Measurements from ENCODE around the gene COA7.

The COA7 gene

DNA sequence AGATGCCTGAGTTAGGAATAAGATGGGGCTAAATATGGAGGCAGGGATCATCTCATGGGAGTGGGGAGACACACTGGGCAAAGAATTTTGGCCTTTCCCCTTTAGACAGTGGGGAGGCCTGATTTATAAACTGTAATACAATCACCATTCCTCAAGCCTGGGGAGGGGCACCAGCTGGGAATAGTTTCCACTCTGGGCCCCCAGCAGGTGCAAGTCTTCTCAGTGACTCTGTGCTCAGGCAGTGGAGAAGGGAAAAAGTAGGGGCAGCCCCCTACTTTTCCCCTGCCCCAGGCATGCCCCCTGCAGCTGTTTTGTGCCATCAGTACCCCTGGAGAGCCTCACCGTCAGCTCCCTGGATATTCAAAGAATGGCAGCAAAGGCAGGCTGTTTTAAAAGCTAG, 19.1 kb downstream of the COA7 start:
- no peaks in the 10 kb centered on the region for H3K27me3 ChIP-seq (replicated peaks; ENCODE audit: control insufficient read depth, insufficient read depth, low read length)
- peaks cover 20% of the 10 kb centered on the region for H3K4me1 ChIP-seq (ENCODE audit: control insufficient read depth, insufficient read depth, low read length)
- no peak for DNase-seq (ENCODE audit: low read depth)
- H3K4me3 ChIP-seq (ENCODE audit: low read length) = no peak overlapping the region
- H3K36me3 ChIP-seq (ENCODE audit: control insufficient read depth, insufficient read depth, low read length, severe bottlenecking) = no peaks in the 10 kb centered on the region
- no peak overlapping the region for H3K9ac ChIP-seq (ENCODE audit: low read length)
- no peaks in the 10 kb centered on the region for H3K9me3 ChIP-seq (ENCODE audit: control insufficient read depth, low read length)

DNA sequence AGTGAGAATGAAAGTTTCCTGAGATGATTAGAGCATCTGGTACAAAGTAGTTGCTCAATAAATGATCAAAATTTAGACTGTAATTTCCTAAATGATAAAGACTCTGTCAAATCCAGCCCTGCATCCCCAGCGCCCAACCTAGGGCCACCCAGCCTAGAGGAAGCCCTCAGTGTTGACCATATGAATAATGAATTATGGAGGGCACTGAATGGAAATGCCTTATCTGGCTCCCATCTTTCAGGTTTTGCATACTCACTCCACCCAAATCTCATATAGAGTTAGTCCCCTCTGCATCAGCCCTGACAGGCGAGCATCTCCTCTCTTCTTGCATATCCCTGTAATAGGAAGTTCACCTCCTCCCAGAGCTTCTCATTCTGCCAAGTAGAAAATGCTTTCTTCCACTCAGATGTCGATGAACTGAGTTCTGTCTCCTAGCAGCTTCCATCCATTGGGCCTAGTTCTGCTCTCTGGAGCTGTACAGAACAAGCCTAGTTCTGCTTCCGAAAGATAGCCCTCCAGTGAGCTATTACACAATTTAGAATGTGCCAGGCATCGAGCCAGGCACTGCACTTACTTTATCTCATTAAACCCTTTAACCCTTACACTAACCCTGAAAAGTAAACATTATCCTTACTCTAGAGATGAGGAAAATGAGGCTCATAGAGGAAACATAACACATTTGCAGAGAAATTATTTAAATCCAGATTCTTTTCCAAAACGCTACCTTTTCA, 20.9 kb downstream of the COA7 start:
- Histone ChIP-seq H3K9ac (ENCODE audit: low read length) (no peak overlapping the region), H3K9me3 (ENCODE audit: control insufficient read depth, low read length) (no peaks in the 10 kb centered on the region), H3K27me3 (replicated peaks; ENCODE audit: control insufficient read depth, insufficient read depth, low read length) (no peaks in the 10 kb centered on the region), H3K4me1 (ENCODE audit: control insufficient read depth, insufficient read depth, low read length) (peaks cover 24% of the 10 kb centered on the region), H3K36me3 (ENCODE audit: control insufficient read depth, insufficient read depth, low read length, severe bottlenecking) (no peaks in the 10 kb centered on the region), H3K4me3 (ENCODE audit: low read length) (no peak overlapping the region)
- DNase-seq (ENCODE audit: low read depth) = no peak

DNA sequence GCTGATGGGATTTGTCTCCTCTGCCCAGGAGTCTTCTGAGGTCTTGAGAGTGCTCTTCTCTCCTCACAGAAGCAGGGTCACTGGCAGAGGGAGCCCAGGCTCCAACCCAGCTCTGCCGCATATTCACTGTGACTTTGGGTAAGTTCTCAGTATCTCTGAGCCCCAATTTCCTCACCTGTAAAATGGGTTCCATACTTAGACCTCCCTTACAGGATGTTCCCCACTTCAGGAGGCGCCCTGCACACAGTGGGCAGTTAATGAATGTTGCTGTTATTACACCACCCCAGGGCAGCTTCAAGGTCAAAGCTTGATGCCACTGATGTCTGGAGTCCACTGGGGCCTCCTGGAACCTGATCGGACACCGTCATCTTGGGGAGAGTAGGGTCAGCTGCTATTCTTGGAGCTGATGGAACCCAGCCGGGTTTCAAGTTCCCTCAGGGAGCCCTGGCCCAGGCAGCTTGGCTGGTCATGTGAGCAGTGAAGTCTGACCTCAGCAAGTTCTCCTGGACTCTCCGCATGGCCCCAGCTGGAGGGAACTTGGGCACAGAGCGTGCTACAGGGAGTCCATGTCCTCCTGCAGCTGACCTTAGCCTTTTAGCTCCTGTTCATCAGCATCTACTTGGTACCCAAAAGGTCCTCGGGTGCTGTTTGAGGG, 21.8 kb downstream of the COA7 start:
- Histone ChIP-seq H3K27me3 (replicated peaks; ENCODE audit: control insufficient read depth, insufficient read depth, low read length) (no peaks in the 10 kb centered on the region), H3K9me3 (ENCODE audit: control insufficient read depth, low read length) (no peaks in the 10 kb centered on the region), H3K9ac (ENCODE audit: low read length) (no peak overlapping the region), H3K4me3 (ENCODE audit: low read length) (no peak overlapping the region), H3K4me1 (ENCODE audit: control insufficient read depth, insufficient read depth, low read length) (peaks cover 24% of the 10 kb centered on the region), H3K36me3 (ENCODE audit: control insufficient read depth, insufficient read depth, low read length, severe bottlenecking) (no peaks in the 10 kb centered on the region)
- no peak for DNase-seq (ENCODE audit: low read depth)

DNA sequence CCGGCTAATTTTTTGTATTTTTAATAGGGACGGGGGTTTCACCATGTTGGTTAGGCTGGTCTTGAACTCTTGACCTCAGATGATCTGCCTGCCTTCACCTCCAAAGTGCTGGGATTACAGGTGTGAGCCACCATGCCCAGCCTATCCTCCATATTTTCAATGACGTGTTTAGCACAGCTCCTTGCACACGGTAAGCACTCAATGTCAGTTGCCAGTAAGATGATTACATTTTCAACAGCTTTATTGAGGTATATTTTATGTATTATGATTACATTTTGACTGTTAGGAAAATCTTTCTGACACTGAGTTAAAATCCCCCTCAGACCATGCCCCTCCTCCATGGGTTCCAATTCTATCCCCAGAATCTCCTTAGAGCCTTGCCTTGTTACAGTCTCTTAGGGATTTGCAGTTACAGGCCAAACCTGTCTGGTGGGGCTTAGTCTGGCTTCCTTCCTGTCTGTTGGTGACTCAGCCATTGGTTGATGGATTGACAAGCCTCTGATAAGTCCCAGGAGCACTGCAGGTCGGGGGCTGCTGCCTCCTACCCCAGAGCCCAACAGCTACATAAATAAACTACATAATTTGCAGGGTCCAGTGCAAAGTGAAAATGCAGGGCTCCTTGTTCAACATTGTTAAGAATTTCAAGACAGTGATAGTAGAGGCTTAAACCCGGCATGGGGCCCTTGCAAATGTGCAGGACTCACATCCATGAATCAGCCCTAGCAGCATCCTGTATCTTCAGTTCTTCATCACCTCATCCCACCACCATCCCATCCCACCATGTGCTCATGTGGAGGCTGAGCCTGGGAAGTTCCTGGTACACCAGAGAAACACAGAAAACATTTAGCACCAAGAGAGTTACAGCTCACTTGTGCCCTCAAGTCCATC, 23.4 kb downstream of the COA7 start:
- Histone ChIP-seq H3K9ac (ENCODE audit: low read length) (no peak overlapping the region), H3K9me3 (ENCODE audit: control insufficient read depth, low read length) (no peaks in the 10 kb centered on the region), H3K36me3 (ENCODE audit: control insufficient read depth, insufficient read depth, low read length, severe bottlenecking) (no peaks in the 10 kb centered on the region), H3K4me1 (ENCODE audit: control insufficient read depth, insufficient read depth, low read length) (peaks cover 31% of the 10 kb centered on the region), H3K27me3 (replicated peaks; ENCODE audit: control insufficient read depth, insufficient read depth, low read length) (no peaks in the 10 kb centered on the region), H3K4me3 (ENCODE audit: low read length) (no peak overlapping the region)
- no peak for DNase-seq (ENCODE audit: low read depth)

DNA sequence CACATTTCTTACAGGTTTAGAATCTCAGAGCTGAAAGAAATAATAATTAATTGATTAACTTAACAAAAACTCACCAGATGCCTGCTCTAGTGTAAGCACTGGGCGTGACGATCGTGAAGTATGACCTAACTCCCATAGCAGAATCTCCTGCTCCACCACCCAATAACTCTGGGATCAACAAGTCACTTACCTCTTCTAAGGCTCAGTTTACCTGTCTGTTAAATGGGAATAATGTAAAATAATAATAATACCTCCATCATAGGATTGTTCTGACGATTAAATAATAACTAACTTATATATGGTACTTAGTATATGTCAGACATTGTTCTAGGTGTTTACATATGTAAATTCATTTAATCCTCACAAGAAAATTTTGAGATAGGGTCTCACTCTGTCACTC, 24.6 kb downstream of the COA7 start:
- Histone ChIP-seq H3K9ac (ENCODE audit: low read length) (no peak overlapping the region), H3K36me3 (ENCODE audit: control insufficient read depth, insufficient read depth, low read length, severe bottlenecking) (no peaks in the 10 kb centered on the region), H3K4me1 (ENCODE audit: control insufficient read depth, insufficient read depth, low read length) (peaks cover 42% of the 10 kb centered on the region), H3K27me3 (replicated peaks; ENCODE audit: control insufficient read depth, insufficient read depth, low read length) (no peaks in the 10 kb centered on the region), H3K4me3 (ENCODE audit: low read length) (no peak overlapping the region), H3K9me3 (ENCODE audit: control insufficient read depth, low read length) (no peaks in the 10 kb centered on the region)
- no peak for DNase-seq (ENCODE audit: low read depth)

DNA sequence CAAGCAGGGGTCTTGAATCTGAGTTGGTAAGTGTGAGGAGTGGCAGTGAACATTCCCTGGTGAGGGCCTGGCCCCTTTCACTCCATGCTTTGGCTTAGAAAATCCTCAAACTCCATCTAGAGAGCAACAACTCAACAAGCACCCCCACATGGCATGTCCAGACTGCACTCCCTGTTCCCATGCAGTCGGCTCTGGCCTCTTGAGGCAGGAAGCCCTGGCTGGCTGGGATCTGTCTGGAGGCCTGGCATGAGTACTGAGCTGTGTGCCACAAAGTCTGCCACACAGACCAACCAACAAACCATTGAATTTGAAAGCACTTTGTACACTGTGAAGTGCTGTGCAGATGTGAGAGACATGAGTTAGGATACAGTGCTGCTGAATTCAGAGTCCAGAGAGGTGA, 25.2 kb downstream of the COA7 start:
- Histone ChIP-seq H3K36me3 (ENCODE audit: control insufficient read depth, insufficient read depth, low read length, severe bottlenecking) (no peaks in the 10 kb centered on the region), H3K4me1 (ENCODE audit: control insufficient read depth, insufficient read depth, low read length) (peaks cover 47% of the 10 kb centered on the region), H3K27me3 (replicated peaks; ENCODE audit: control insufficient read depth, insufficient read depth, low read length) (no peaks in the 10 kb centered on the region), H3K9me3 (ENCODE audit: control insufficient read depth, low read length) (no peaks in the 10 kb centered on the region), H3K4me3 (ENCODE audit: low read length) (no peak overlapping the region), H3K9ac (ENCODE audit: low read length) (no peak overlapping the region)
- DNase-seq (ENCODE audit: low read depth) = no peak

DNA sequence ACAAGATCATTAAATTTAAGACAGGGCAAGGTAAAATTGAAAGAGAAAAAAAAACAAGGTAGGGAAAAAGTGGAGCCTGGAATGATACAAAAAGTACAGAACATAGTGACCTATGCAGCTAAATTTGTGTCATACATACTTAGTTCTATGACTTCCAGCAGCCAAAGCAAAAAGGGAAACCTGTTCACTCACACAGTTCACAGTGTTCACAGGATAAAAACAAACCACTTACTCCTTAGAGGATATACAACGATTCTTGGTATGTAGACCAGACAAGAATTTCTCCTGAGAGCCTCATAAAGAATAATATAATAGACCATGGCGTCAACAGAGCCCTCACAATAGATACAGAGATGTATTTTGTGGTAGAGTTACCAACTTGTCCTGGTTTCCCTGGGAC, 27.5 kb downstream of the COA7 start:
- no peaks in the 10 kb centered on the region for H3K9me3 ChIP-seq (ENCODE audit: control insufficient read depth, low read length)
- DNase-seq (ENCODE audit: low read depth) = peak; percentile 17
- H3K27me3 ChIP-seq (replicated peaks; ENCODE audit: control insufficient read depth, insufficient read depth, low read length) = no peaks in the 10 kb centered on the region
- H3K4me1 ChIP-seq (ENCODE audit: control insufficient read depth, insufficient read depth, low read length) = peaks cover 38% of the 10 kb centered on the region
- no peak overlapping the region for H3K4me3 ChIP-seq (ENCODE audit: low read length)
- H3K9ac ChIP-seq (ENCODE audit: low read length) = peak overlapping the region; percentile 43
- no peaks in the 10 kb centered on the region for H3K36me3 ChIP-seq (ENCODE audit: control insufficient read depth, insufficient read depth, low read length, severe bottlenecking)

DNA sequence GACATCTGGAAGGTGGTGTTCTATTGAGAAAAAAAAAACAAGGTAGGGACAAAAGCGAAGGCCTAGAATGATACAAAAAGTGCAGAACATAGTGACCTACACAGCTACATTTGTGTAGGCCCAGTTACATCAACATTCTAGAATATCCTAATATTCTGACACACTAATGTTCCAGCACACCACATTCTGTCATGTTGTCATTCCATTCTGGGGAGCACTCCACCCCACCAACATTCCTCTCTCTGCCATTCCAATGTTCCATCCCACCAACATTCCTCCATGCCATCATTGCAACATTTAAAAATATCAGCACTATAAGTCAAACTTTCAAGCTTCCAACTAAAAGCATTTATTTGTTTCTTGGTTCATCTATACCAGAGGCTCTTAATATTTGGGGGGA, 28.5 kb downstream of the COA7 start:
- Histone ChIP-seq H3K36me3 (ENCODE audit: control insufficient read depth, insufficient read depth, low read length, severe bottlenecking) (no peaks in the 10 kb centered on the region), H3K27me3 (replicated peaks; ENCODE audit: control insufficient read depth, insufficient read depth, low read length) (no peaks in the 10 kb centered on the region), H3K9me3 (ENCODE audit: control insufficient read depth, low read length) (no peaks in the 10 kb centered on the region), H3K4me1 (ENCODE audit: control insufficient read depth, insufficient read depth, low read length) (peaks cover 47% of the 10 kb centered on the region), H3K4me3 (ENCODE audit: low read length) (peak overlapping the region; percentile 29), H3K9ac (ENCODE audit: low read length) (peak overlapping the region; percentile 43)
- peak; percentile 83 for DNase-seq (ENCODE audit: low read depth)

DNA sequence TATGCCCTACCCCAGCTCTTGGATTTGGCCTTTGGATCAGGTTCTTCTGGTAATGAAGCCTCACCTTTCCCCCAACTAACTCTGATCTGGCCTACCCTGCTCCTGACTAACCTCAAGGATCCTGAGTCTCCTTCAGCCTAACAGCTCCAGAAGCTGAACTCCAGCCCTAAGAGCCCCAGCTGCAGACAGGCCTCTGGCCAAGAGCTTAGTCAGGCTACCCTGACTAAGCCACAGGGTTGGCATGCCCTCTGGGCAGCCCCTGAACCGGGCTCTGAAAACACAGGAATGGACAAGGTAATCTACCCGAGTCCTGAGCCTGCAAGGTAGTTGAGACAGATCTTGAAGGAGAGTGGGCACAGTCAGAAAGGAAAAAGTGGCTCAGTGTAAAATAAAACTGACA, 29.4 kb downstream of the COA7 start:
- Histone ChIP-seq H3K36me3 (ENCODE audit: control insufficient read depth, insufficient read depth, low read length, severe bottlenecking) (no peaks in the 10 kb centered on the region), H3K9me3 (ENCODE audit: control insufficient read depth, low read length) (no peaks in the 10 kb centered on the region)
- peak; percentile 54 for DNase-seq (ENCODE audit: low read depth)

DNA sequence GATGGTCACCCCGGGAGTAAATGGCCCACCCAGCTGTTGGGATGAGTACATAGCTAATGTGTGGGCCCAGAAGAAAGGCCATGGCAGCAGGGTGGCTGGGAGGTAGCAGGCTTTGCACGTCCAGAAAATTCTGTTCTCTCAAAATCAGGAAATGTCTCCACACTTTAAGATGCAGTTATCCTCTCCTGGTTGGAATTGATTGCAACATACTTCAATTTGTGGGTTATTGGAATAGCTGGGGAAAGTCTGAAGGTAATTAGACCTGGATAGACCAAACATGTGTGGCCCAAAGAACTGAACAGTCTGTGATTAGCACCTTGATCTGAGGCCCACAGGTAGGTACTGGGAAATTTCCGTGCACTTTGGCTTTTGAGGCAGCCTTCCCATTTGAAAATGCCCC, 30.2 kb downstream of the COA7 start:
- Histone ChIP-seq H3K4me3 (ENCODE audit: low read length) (no peak overlapping the region), H3K9me3 (ENCODE audit: control insufficient read depth, low read length) (no peaks in the 10 kb centered on the region), H3K9ac (ENCODE audit: low read length) (no peak overlapping the region), H3K27me3 (replicated peaks; ENCODE audit: control insufficient read depth, insufficient read depth, low read length) (no peaks in the 10 kb centered on the region), H3K4me1 (ENCODE audit: control insufficient read depth, insufficient read depth, low read length) (peaks cover 54% of the 10 kb centered on the region), H3K36me3 (ENCODE audit: control insufficient read depth, insufficient read depth, low read length, severe bottlenecking) (no peaks in the 10 kb centered on the region)
- no peak for DNase-seq (ENCODE audit: low read depth)

More for the DNA sequence above, 29.4 kb downstream of the COA7 start:
- Histone ChIP-seq H3K4me1 (ENCODE audit: control insufficient read depth, insufficient read depth, low read length) (peaks cover 48% of the 10 kb centered on the region), H3K4me3 (ENCODE audit: low read length) (no peak overlapping the region), H3K9ac (ENCODE audit: low read length) (peak overlapping the region; percentile 47), H3K27me3 (replicated peaks; ENCODE audit: control insufficient read depth, insufficient read depth, low read length) (no peaks in the 10 kb centered on the region)

DNA sequence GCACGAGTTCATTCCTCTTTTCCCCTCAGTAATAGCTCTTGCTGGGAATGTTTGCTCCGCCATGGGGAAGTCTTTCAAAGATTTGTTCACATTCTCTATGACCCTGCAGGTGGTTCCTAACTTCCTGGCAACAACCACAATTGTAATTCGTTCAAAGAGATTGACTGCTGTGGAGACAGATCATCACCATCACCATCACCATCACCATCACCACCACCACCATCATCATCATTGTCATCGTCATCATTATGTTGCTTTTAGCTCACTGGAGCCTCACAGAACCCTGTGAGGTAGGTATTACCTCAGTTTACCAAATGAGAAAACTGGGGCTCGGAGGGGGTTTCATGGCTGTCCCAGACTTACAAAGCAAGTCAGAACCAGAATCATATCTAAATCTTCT, 30.9 kb downstream of the COA7 start:
- H3K9ac ChIP-seq (ENCODE audit: low read length) = no peak overlapping the region
- no peaks in the 10 kb centered on the region for H3K9me3 ChIP-seq (ENCODE audit: control insufficient read depth, low read length)
- H3K36me3 ChIP-seq (ENCODE audit: control insufficient read depth, insufficient read depth, low read length, severe bottlenecking) = no peaks in the 10 kb centered on the region
- DNase-seq (ENCODE audit: low read depth) = no peak
- peaks cover 53% of the 10 kb centered on the region for H3K4me1 ChIP-seq (ENCODE audit: control insufficient read depth, insufficient read depth, low read length)
- H3K4me3 ChIP-seq (ENCODE audit: low read length) = no peak overlapping the region
- no peaks in the 10 kb centered on the region for H3K27me3 ChIP-seq (replicated peaks; ENCODE audit: control insufficient read depth, insufficient read depth, low read length)

Measured in adipocyte (in vitro differentiated cells).